ENCODE measurements around the gene PAF1. TPM values are rescaled to one million over a fixed set of nuclear protein-coding genes. Genes with fewer than 3 reads are reported as not detected.

The PAF1 gene

GRCh38 chr19:39336483-39336882 lies 54.4 kb downstream of the PAF1 start:
- no peak for TF ChIP-seq GABPA (IDR thresholded peaks at IDR 0.05; ENCODE audit: low read depth)
- TF ChIP-seq SPI1 (IDR thresholded peaks at IDR 0.05; ENCODE audit: borderline replicate concordance, low read depth), result no peak
- no peak for TF ChIP-seq REST (IDR thresholded peaks at IDR 0.05; ENCODE audit: insufficient replicate concordance, low read depth)
- no peak for TF ChIP-seq POLR2AphosphoS5 (IDR thresholded peaks at IDR 0.05; ENCODE audit: low read depth)
- TF ChIP-seq CTCF (IDR thresholded peaks at IDR 0.05; ENCODE audit: insufficient read depth, low read length), result no peak
- Histone ChIP-seq H3K4me3 (replicated peaks; ENCODE audit: insufficient read depth, low read length) (no peak overlapping the region), H3K27me3 (ENCODE audit: insufficient read depth, poor library complexity, severe bottlenecking) (no peaks in the 10 kb centered on the region), H3K27ac (replicated peaks) (peak overlapping the region; percentile 95)
- no peak for DNase-seq (ENCODE audit: low read depth in 1 of 2, low spot score in 1 of 2)

Small RNA genes lying within 50 kb of the gene (microRNA-seq; reads per million reads assigned to microRNA genes)
- gene MIR4530, result not detected

All from HL-60 (cell line).